ENCODE measurements around the gene LTBP2. TPM values are rescaled to one million over a fixed set of nuclear protein-coding genes. Genes with fewer than 3 reads are reported as not detected.
"Not testable (repeated sequence)": the region's sequence is repeated elsewhere in the genome, so short reads cannot be mapped to it uniquely, and the experiment has no call there.

LTBP2 gene
- total RNA-seq, 1 donor from 2014 or later: 12.0 TPM

- peaks cover 0 to 3% (median 3%) of the 10 kb centered on the region in 3 donors for H3K4me1 ChIP-seq (ENCODE audit: control insufficient read depth in 3 of 3, insufficient read depth in 3 of 3, low read length in 3 of 3)
- no peaks in the 10 kb centered on the region for H3K9me3 ChIP-seq (ENCODE audit: control insufficient read depth in 3 of 3, low read length in 3 of 3)
- H3K4me3 ChIP-seq (ENCODE audit: low read length in 3 of 3): no peak overlapping the region
- no peak overlapping the region for H3K27ac ChIP-seq (ENCODE audit: low read depth, low read length)
- no peak overlapping the region for H3K9ac ChIP-seq (ENCODE audit: low read depth in 1 of 3, low read length in 3 of 3)
- no peaks in the 10 kb centered on the region for H3K36me3 ChIP-seq (ENCODE audit: control insufficient read depth in 3 of 3, insufficient read depth in 3 of 3, low read length in 3 of 3)
- peaks cover 0 to 2% (median 0%) of the 10 kb centered on the region in 3 donors for H3K27me3 ChIP-seq (ENCODE audit: control insufficient read depth in 3 of 3, insufficient read depth in 3 of 3, low read length in 3 of 3)
Measured at GRCh38 chr14:74456684-74457564, 155.1 kb downstream of the LTBP2 start.

GRCh38 chr14:74454397-74454796 lies 157.6 kb downstream of the LTBP2 start:
- H3K9ac ChIP-seq (ENCODE audit: low read depth in 1 of 3, low read length in 3 of 3); H3K9me3 ChIP-seq (ENCODE audit: control insufficient read depth in 3 of 3, low read length in 3 of 3); H3K27ac ChIP-seq (ENCODE audit: low read depth, low read length); H3K27me3 ChIP-seq (ENCODE audit: control insufficient read depth in 3 of 3, insufficient read depth in 3 of 3, low read length in 3 of 3); H3K4me1 ChIP-seq (ENCODE audit: control insufficient read depth in 3 of 3, insufficient read depth in 3 of 3, low read length in 3 of 3); H3K4me3 ChIP-seq (ENCODE audit: low read length in 3 of 3); H3K36me3 ChIP-seq (ENCODE audit: control insufficient read depth in 3 of 3, insufficient read depth in 3 of 3, low read length in 3 of 3): not testable (repeated sequence)

Other genes starting within 250 kb of the LTBP2 start
- gene SYNDIG1L, start 186.0 kb downstream of the LTBP2 start, total RNA-seq: under 0.01 TPM
- 104 TPM for gene NPC2, start 118.9 kb downstream of the LTBP2 start, total RNA-seq
- gene ISCA2, start 118.5 kb downstream of the LTBP2 start, total RNA-seq: 19.8 TPM
- 21.9 TPM for gene AREL1, start 100.8 kb upstream of the LTBP2 start, total RNA-seq
- 15.1 TPM for gene FCF1, start 100.9 kb upstream of the LTBP2 start, total RNA-seq
- 49.6 TPM for gene YLPM1, start 151.1 kb upstream of the LTBP2 start, total RNA-seq